OCI-LY3 (cell line): ENCODE measurements around the gene MRPL33.

ENCODE experiments used
- H2AFZ ChIP-seq: fragments of 200-600, 300-600 bp; shearing (Covaris generic); 2 replicates; pipeline ENCODE4 v1.6.0; 2014; ENCODE audit warnings: antibody characterized with exemption, low read depth, low read length
- H3K27ac ChIP-seq: fragments of 200-600, 300-600 bp; sonication (generic); 2 replicates; pipeline ENCODE4 v1.5.1; 2014; ENCODE audit warnings: mild to moderate bottlenecking, low read length, moderate library complexity, mixed read lengths
- H3K27me3 ChIP-seq: fragments of 200-600, 300-600 bp; sonication (generic); 2 replicates; pipeline ENCODE4 v1.6.1; 2014; ENCODE audit warnings: low read depth, low read length, mixed read lengths
- H3K36me3 ChIP-seq: fragments of 200-600, 300-600 bp; sonication (generic); replicated peaks from 2 replicates; pipeline ENCODE3; 2014; ENCODE audit warnings: low read depth, low read length, mixed read lengths
- H3K4me1 ChIP-seq: fragments of 300-600, 200-600 bp; sonication (generic); 2 replicates; pipeline ENCODE4 v1.6.1; 2014; ENCODE audit warnings: low read length, mixed read lengths
- H3K4me2 ChIP-seq: fragments of 200-600, 300-600 bp; sonication (generic); 2 replicates; pipeline ENCODE4 v1.6.1; 2014; ENCODE audit warnings: low read length, mixed read lengths
- H3K4me3 ChIP-seq: fragments of 300-600, 200-600 bp; sonication (generic); 2 replicates; pipeline ENCODE4 v1.5.1; 2014; ENCODE audit warnings: antibody characterized with exemption, mild to moderate bottlenecking, low read length, moderate library complexity
- H3K79me2 ChIP-seq: fragments of 300-600, 200-600 bp; shearing (Covaris generic); 2 replicates; pipeline ENCODE4 v1.6.1; 2014; ENCODE audit warnings: mild to moderate bottlenecking, low read length, mixed read lengths
- H3K9ac ChIP-seq: fragments of 300-600, 200-600 bp; shearing (Covaris generic); 2 replicates; pipeline ENCODE4 v1.6.0; 2014; ENCODE audit warnings: mild to moderate bottlenecking, low read length, moderate library complexity
- H3K9me3 ChIP-seq: fragments of 200-600, 300-600 bp; shearing (Covaris generic); 2 replicates; pipeline ENCODE4 v1.6.1; 2014; ENCODE audit warnings: low read length, mixed read lengths; ENCODE audit not compliant: insufficient read depth
- H4K20me1 ChIP-seq: fragments of 200-600, 300-600 bp; sonication (generic); 2 replicates; pipeline ENCODE4 v1.6.1; 2016; ENCODE audit warnings: low read length, mixed read lengths; ENCODE audit not compliant: insufficient read depth
- EZH2phosphoT487 ChIP-seq: fragments of 200-600 bp; shearing (Covaris generic); IDR thresholded peaks from 2 replicates; pipeline ENCODE4 v1.6.1; 2018; ENCODE audit warnings: antibody characterized with exemption, mixed run types, low read depth
- TF ChIP-seq, protein P1 (sequence below): fragments of 200-600, 300-600 bp; sonication (generic); IDR thresholded peaks from 2 replicates; pipeline ENCODE4 v1.5.1; 2014; ENCODE audit warnings: antibody characterized with exemption, low read length, low read depth

The MRPL33 gene

DNA sequence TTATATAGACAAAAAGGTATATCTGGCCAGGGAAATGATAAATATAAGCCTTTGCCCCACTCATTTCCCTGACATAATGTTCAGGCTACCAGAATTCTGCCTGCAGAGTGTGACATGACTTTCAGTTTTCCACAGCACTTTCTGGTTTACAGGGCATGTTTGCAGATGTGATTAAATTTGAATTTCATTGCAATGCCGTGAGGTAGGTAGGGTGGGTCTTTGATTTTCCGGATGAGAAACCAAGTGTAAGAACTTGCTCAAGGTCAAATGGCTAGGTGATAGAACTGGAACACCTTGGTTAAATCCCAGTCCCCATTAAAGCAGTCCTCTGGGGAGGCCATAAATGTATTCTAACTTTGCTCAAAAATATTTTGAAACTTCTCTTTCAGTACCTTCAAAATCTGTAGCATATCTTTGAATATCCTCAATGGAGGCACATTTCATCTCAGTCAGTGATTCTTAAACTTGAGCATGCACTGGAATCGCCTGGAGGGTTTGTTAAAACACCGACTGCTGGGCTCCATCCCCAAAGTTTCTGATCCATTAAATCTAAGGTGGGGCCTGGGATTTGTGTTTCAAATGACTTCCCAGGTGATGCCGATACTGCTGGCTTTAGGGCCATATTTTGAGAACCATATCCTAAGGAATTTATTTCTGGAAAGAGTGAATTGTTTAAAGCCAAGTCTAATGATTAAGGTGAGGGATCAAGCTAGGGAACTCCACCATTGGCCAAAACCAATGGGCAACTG lies 35.0 kb downstream of the MRPL33 start:
- Histone ChIP-seq H2AFZ (no peak overlapping the region), H4K20me1 (no peaks in the 10 kb centered on the region), H3K36me3 (no peaks in the 10 kb centered on the region), H3K79me2 (no peaks in the 10 kb centered on the region), H3K4me3 (no peak overlapping the region), H3K27ac (no peak overlapping the region), H3K9ac (no peak overlapping the region), H3K9me3 (no peaks in the 10 kb centered on the region), H3K27me3 (peaks cover 4% of the 10 kb centered on the region), H3K4me1 (no peaks in the 10 kb centered on the region), H3K4me2 (no peak overlapping the region)
- no peak for TF ChIP-seq EZH2phosphoT487
- TF ChIP-seq, protein P1, sequence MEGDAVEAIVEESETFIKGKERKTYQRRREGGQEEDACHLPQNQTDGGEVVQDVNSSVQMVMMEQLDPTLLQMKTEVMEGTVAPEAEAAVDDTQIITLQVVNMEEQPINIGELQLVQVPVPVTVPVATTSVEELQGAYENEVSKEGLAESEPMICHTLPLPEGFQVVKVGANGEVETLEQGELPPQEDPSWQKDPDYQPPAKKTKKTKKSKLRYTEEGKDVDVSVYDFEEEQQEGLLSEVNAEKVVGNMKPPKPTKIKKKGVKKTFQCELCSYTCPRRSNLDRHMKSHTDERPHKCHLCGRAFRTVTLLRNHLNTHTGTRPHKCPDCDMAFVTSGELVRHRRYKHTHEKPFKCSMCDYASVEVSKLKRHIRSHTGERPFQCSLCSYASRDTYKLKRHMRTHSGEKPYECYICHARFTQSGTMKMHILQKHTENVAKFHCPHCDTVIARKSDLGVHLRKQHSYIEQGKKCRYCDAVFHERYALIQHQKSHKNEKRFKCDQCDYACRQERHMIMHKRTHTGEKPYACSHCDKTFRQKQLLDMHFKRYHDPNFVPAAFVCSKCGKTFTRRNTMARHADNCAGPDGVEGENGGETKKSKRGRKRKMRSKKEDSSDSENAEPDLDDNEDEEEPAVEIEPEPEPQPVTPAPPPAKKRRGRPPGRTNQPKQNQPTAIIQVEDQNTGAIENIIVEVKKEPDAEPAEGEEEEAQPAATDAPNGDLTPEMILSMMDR = no peak

DNA sequence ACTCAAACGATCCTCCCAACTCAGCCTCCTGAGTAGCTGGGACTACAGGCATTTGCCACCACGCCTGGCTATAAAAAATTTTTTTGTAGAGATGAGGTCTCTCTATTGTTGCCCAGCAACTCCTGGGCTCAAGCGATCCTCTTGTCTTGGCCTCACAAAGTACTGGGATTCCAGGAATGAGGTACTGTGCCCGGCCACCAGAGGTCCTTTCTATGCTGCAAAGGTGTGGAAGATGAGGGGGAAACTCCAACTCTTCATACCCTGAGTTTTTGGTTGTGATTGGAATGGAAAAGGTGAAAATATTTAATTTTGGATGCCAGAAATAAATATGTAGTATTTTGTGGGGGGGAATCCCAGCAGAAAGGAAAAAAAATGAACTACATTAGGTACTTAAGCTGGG lies 36.0 kb downstream of the MRPL33 start:
- Histone ChIP-seq H3K36me3 (no peaks in the 10 kb centered on the region), H3K9ac (no peak overlapping the region), H3K27ac (no peak overlapping the region), H4K20me1 (no peaks in the 10 kb centered on the region), H3K27me3 (peaks cover 4% of the 10 kb centered on the region), H3K4me1 (no peaks in the 10 kb centered on the region), H3K9me3 (no peaks in the 10 kb centered on the region), H2AFZ (no peak overlapping the region), H3K4me2 (no peak overlapping the region), H3K4me3 (no peak overlapping the region), H3K79me2 (no peaks in the 10 kb centered on the region)
- TF ChIP-seq, protein P1 = peak; percentile 45; the same call in 1 of the 2 replicates
- no peak for TF ChIP-seq EZH2phosphoT487

DNA sequence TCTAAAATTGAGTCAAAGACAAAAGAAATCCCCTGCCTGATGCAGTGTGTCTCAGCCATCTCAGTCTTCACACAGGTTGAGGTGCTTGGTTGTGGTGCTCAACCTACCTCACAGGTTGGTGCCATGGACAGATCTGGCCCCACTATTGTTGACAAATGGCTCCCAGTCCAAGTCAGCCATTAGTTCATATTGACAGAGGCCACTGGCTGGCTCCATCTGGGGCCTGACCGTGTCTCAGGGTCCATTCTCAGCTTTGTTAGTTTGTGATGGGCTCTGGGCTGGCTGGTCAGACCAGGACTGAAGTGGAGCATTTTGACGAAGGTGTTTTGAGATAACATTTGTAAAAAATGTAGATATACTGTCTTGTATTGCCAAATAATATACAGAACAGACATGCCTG lies 36.9 kb downstream of the MRPL33 start:
- no peak overlapping the region for H2AFZ ChIP-seq
- no peaks in the 10 kb centered on the region for H3K36me3 ChIP-seq
- H3K4me2 ChIP-seq = no peak overlapping the region
- no peak overlapping the region for H3K9ac ChIP-seq
- no peak overlapping the region for H3K27ac ChIP-seq
- no peak overlapping the region for H3K4me3 ChIP-seq
- TF ChIP-seq, protein P1 = no peak
- TF ChIP-seq EZH2phosphoT487 = no peak
- H3K27me3 ChIP-seq = peaks cover 7% of the 10 kb centered on the region
- H3K4me1 ChIP-seq = no peaks in the 10 kb centered on the region
- no peaks in the 10 kb centered on the region for H4K20me1 ChIP-seq
- no peaks in the 10 kb centered on the region for H3K79me2 ChIP-seq
- H3K9me3 ChIP-seq = no peaks in the 10 kb centered on the region

DNA sequence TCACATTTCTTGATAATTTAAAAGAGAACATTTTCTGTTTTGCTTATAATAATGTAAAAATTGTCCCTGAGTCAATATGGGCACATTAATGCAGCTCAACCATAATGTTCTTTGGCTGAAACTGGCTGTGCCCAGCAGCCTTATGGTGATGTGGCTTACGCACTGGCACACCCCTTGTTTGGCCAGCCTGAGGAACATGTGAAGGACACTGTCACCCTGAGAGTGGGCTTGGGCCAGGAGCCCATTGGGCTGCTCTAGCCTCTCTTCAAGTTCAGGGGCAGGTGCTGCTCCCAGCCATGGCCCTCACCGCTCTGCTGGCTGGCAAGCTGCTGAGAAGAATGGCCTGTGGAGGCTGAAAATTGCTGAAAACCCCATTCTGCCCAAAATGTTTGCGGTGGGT lies 37.5 kb downstream of the MRPL33 start:
- Histone ChIP-seq H3K4me3 (no peak overlapping the region), H3K79me2 (no peaks in the 10 kb centered on the region), H4K20me1 (no peaks in the 10 kb centered on the region), H3K9me3 (no peaks in the 10 kb centered on the region), H3K4me2 (no peak overlapping the region), H3K36me3 (no peaks in the 10 kb centered on the region), H3K27ac (no peak overlapping the region), H2AFZ (no peak overlapping the region), H3K9ac (no peak overlapping the region), H3K27me3 (peaks cover 7% of the 10 kb centered on the region), H3K4me1 (no peaks in the 10 kb centered on the region)
- TF ChIP-seq, protein P1 = no peak
- no peak for TF ChIP-seq EZH2phosphoT487
